NOMO-1 treated with dmso at 0.1 percent for 144 hours (cell line): ENCODE results near the gene ARMH3.

Experiments
- DNase-seq: peaks from one replicate; lab custom pipeline; 2025; ENCODE audit not compliant: unreplicated experiment; lab: John Stamatoyannopoulos, UW

ARMH3 gene, protein sequence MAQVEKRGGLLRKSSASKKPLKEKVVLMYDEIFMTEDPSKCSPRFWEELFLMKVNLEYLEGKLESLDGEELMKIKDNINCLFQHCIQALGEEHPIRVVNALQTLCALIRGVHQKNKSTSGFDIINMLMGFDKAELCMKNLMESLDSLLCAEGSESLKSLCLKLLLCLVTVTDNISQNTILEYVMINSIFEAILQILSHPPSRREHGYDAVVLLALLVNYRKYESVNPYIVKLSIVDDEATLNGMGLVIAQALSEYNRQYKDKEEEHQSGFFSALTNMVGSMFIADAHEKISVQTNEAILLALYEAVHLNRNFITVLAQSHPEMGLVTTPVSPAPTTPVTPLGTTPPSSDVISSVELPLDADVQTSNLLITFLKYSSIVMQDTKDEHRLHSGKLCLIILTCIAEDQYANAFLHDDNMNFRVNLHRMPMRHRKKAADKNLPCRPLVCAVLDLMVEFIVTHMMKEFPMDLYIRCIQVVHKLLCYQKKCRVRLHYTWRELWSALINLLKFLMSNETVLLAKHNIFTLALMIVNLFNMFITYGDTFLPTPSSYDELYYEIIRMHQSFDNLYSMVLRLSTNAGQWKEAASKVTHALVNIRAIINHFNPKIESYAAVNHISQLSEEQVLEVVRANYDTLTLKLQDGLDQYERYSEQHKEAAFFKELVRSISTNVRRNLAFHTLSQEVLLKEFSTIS

DNA sequence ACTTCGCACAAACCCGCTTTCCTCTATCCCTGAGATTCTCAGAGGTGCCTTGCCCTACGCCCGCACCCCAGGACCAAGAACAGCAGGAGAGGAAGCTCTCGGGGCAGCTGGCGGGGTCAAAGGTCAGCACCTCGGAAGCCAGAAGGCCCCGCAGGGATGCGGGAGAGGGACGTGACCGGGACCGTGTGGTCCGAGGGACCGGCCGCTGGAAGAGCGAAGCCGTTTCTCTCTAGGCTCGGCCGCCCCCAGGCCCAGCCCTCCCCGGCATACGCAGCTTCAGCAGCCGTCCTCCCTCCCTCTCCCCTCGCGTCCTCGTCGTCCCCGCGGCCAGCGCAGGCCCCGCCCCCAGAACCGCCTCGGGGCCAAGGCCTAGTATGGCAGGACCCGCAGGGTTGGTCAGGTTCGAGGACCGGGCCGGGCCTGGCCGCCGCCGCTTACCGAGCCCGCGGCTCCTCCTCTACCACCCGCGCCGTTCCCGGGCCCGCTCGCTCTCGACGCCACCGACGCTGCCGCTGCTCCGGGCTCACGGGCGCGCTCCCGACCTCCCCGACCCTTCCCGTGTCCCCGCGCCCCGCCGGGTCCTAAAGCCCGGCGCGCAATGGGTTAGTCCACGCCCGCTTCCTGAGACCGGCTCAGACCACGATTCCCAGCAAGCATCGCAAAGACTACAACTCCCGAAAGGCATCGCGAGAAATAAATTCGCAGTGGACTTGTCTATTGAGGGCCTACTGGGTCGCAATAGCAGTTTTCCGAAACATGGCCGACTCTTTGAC is at the start of gene ARMH3:
Gene ARMH3 (minus strand): TSS at position 527 of the 773 bp plus-strand sequence. CDS start 16,059 bp downstream, outside the sequence.
- peak; percentile 93 for DNase-seq

DNA sequence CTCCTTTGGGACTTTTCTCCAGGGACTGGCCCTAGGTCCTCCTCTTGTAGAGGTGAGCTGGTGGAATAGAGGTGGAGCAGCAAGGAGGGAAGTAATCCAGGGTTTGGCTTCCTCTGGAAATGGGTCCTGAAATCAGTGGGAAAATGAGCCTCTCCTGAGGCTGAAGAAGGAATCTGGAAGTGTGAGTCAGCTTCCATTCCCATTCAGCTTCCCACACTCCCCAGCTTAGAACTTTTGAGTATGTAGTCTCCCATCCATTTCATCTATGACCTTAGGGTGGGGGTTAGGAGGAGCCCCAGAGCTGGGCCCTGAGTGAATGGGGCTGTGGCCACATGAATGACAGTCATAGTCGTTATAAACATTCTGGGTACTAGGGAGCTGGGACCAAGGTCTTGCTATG is 46.4 kb upstream of the ARMH3 start:
- DNase-seq, result no peak

DNA sequence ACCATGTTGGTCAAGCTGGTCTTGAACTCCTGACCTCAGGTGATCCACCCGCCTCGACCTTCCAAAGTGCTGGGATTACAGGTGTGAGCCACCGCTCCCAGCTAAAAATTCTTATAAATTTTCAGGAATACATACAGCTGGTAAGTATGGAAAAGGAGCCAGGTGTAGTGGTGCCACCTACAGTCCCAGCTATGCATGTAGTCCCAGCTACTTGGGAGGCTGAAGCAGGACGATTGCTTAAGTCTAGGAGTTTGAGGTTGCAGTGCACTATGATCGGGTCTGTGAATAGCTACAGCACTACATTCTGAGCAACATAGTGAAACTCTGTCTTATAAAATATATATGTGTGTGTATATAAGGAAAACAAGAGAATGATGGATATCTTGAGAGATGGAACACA is 45.2 kb upstream of the ARMH3 start:
- no peak for DNase-seq

- no peak for DNase-seq
Observed at GRCh38 chr10:102096449-102096848, 40.5 kb upstream of the ARMH3 start.

GRCh38 chr10:102090772-102091171 is 34.8 kb upstream of the ARMH3 start:
- no peak for DNase-seq

- DNase-seq, result no peak
Observed at GRCh38 chr10:102086196-102086595, 30.2 kb upstream of the ARMH3 start.

DNA sequence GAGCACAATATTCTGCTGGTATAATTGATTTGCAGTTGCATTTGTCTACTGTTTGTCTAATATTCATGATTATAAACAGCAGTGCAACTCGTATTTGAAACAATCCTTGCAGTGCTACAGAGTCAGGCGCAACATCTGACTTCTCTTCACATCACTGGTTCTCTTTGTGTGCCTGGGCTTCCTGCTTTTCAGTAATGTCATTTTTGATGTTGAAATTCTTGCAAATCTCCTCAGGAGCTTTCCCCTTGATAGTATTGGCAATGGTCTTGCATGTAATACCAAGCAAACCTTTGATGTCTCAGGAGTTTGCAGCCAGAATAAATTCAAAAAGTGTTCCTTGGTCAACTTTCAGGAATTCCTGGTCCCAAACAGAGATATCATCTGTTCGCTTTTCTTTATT is 29.4 kb upstream of the ARMH3 start:
- DNase-seq, result peak; percentile 1

DNA sequence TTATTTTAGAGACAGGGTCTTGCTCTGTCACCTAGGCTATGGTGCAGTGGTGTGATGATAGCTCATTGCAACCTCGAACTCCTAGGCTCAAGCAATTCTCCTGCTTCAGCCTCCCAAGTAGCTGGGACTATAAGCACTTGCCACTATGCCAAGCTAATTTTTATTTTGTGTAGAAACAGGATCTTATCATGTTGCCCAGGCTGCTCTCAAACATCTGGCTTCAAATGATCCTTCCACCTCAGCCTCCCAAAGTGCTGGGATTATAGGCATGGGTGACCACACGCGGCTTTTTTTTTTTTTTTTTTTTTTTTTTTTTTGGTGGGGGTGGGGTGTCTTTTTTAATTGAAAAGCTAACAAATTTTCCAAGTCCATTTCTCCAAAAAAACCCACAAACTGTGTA is 27.6 kb upstream of the ARMH3 start:
- no peak for DNase-seq

DNA sequence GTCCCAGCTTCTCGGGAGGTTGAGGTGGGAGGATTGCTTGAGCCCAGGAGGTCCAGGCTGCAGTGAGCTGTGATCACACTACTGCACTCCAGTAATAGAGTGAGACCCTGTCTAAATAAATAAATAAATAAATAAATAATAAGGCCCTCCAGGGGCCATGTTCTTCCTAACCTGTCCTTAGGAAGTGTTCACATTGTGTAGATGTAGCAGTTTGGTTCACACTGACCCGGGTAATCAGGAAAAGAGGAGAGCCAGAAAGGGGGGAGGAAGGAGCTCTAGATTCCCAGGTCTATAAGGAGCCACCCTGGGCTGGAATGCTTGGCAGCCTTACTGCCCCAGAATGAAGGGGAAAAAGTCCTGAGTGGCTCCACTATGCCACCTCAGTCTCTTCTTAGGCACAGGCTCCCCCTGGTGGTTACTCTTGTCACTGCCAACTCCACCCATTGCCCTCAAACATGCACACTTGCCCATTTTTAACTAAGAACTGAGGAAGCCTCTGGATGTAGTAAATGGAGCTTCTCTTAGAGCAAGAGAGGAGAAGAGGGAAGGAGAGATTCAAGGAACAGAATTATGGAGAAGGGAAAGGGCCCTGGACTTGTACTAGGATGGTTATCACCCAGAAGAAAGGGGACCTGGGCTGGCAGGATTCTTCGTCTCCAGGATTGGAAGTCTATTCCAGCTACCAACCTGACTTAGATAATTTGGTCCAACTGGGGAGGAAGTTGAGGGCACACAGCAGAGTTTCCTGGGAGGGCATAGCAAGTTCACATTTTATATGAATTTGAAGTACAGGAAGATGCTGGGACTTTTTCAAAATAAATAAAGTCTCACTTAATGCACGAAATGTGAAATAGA is 16.9 kb upstream of the ARMH3 start:
- peak; percentile 64 for DNase-seq

DNA sequence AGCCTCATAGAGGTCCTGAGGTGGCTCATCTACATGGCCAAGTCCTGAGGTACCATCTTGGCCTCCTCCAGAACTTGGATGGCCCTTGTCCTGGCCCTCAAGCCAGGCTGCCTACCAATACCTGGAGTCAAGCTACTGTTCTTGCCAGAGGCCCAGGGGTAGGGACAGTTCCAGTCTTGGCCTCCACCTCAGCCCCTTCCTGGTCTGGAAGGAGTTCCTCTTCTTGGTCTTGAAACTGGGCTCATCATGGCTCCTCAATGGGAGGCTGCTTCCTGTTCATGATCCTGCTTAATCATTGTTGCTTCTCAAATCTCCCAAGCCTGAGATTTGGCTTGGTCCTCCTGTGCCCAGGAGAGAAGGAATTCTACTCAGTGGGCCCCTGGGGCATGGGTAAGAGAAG is 13.1 kb upstream of the ARMH3 start:
- DNase-seq, result peak; percentile 32

DNA sequence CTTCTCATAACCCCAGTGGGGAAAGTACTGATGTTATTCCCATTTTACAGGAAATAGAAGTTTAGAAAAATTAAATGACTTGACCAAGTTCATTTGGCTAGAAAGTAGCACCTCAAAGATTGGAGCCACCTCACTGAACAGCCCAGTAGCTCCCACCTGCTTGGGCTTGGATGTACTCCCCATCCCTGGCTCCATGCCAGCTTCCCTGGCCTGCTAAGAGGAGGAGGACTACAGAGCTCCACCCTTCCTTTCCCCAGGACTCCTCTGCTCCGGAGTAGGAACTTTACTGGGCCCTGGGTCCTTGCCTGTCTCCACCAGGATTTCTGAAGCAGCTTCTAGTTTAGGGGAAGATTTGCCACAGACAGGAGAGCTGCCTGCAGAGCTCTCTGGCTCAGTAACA is 12.2 kb upstream of the ARMH3 start:
- DNase-seq, result no peak

DNA sequence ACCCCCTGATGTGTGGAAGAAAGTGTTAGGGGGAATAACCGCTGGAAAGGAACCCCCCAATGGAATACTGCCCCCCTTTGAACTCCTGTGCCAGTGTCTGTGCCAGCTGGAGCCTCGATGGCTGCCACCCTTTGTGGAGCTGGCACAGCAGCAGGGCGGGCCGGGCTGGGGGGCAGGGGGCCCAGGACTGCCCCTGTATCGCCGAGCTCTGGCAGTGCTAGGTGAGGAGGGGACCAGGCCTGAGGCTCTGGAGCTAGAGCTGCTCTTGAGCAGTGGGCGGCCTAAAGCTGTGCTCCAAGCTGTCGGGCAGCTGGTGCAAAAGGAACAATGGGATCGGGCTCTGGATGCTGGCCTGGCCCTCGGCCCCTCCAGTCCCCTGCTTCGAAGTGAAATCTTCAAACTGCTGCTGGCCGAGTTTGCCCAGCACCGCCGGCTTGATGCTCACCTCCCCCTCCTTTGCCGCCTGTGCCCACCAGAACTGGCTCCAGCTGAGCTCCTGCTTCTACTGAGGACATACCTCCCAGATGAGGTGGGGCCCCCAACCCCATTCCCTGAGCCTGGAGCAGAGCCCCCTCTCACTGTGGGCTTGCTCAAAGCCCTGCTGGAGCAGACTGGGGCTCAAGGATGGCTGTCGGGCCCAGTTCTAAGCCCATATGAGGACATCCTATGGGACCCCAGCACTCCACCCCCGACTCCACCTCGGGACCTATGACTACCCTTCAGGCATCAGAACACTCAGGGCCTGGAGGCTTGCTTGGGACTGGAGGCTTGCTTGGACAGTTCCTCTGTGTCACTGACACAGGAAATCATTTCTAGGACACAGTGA is 11.3 kb upstream of the ARMH3 start:
- no peak for DNase-seq

- DNase-seq, result no peak
Observed at GRCh38 chr10:102066399-102067088, 10.6 kb upstream of the ARMH3 start.

- DNase-seq, result no peak
Observed at GRCh38 chr10:102065561-102066398, 9.8 kb upstream of the ARMH3 start.

DNA sequence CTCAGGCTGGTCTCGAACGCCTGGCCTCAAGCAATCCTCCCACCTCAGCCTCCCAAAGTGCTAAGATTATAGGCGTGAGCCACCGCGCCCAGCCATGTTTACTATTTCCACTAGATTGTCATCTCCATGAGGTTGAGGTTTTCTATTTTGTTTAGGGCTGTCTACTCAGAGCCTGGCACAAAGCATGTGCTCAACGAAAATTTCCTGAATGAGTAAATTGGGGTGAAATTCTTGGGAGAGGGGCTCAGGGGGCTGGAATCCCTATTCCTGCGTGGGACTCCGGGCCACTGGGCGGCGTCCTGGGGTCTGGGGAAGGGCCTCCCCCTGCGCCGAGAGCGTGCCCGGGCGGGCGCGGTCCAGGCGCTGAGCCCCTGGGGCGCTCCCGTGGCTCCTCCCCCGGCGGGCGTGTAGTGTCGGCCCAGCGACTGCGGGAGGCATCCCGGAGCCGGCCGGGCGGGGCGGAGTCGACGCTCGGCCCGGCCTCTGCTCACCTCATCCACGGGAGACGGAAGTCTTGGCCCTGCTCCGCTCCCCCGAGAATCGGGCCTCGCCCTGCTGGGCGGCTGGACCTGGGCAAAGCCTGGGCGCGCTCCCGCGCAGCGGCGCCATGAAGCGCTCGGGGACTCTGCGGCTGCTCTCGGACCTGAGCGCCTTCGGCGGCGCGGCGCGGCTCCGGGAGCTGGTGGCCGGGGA is 9.0 kb upstream of the ARMH3 start, which contains the start of gene HPS6:
Gene HPS6 (plus strand): TSS at position 482 of the 693 bp plus-strand sequence. CDS start 126 bp downstream, at position 608.
- DNase-seq, result peak; percentile 88

GRCh38 chr10:102064503-102064867 is 8.5 kb upstream of the ARMH3 start:
- DNase-seq, result no peak

GRCh38 chr10:102059987-102060386 is 4.0 kb upstream of the ARMH3 start:
- no peak for DNase-seq
